Choroid plexus epithelial cell (primary cell): ENCODE measurements around the gene CLIC3.
"Not testable (repeated sequence)": the region's sequence is repeated elsewhere in the genome, so short reads cannot be mapped to it uniquely, and the experiment has no call there.

Experiments
- DNase-seq: peaks from one replicate; pipeline ENCODE4 v3.0.0-alpha.2; 2010; ENCODE audit warnings: low read depth
- H3K4me3 ChIP-seq: 2 replicates; pipeline ENCODE4 v1.5.1; 2011; ENCODE audit warnings: low read depth, mild to moderate bottlenecking, control low read depth, low read length, moderate library complexity
- TF ChIP-seq, protein P1 (sequence below): conservative IDR thresholded peaks from 2 replicates; pipeline ENCODE4 v1.5.1; 2011; ENCODE audit warnings: low read depth, mild to moderate bottlenecking, control low read depth, inconsistent platforms, low read length, moderate library complexity

The CLIC3 gene

GRCh38 chr9:137006116-137007003, 10.0 kb upstream of the CLIC3 start:
- peak; percentile 39 for DNase-seq
- TF ChIP-seq, protein P1, sequence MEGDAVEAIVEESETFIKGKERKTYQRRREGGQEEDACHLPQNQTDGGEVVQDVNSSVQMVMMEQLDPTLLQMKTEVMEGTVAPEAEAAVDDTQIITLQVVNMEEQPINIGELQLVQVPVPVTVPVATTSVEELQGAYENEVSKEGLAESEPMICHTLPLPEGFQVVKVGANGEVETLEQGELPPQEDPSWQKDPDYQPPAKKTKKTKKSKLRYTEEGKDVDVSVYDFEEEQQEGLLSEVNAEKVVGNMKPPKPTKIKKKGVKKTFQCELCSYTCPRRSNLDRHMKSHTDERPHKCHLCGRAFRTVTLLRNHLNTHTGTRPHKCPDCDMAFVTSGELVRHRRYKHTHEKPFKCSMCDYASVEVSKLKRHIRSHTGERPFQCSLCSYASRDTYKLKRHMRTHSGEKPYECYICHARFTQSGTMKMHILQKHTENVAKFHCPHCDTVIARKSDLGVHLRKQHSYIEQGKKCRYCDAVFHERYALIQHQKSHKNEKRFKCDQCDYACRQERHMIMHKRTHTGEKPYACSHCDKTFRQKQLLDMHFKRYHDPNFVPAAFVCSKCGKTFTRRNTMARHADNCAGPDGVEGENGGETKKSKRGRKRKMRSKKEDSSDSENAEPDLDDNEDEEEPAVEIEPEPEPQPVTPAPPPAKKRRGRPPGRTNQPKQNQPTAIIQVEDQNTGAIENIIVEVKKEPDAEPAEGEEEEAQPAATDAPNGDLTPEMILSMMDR, result no peak
- no peak overlapping the region for H3K4me3 ChIP-seq

GRCh38 chr9:137004285-137004684, 7.9 kb upstream of the CLIC3 start:
- not testable (repeated sequence) for DNase-seq, H3K4me3 ChIP-seq
- TF ChIP-seq, protein P1, result peak; percentile 40

DNA sequence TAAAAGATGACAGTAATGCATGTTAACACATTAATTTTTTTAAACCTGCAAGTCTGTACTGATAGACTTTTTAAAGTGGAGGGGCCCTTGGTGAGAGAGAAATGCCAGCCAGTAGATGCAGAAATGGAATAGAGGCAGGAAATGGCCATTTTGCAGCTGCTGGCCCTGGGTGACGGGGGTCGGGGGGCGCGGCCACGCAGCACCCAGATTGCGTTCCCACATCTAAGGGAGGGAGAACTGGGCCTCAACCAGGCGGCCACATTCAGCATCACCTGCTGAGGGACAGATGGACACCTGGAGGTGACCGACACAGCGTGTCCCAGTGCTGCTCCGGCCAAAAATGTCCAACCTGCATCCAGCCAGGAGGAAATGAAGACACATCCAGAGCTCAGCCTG, 6.3 kb upstream of the CLIC3 start:
- DNase-seq, result no peak
- H3K4me3 ChIP-seq, result no peak overlapping the region
- TF ChIP-seq, protein P1, result no peak

- TF ChIP-seq, protein P1, result no peak
- DNase-seq, result no peak
- no peak overlapping the region for H3K4me3 ChIP-seq
These were observed 5.7 kb upstream of the CLIC3 start for GRCh38 chr9:137001857-137002645.

GRCh38 chr9:137000177-137000930, 4.0 kb upstream of the CLIC3 start:
- peak; percentile 95 for DNase-seq
- no peak overlapping the region for H3K4me3 ChIP-seq
- TF ChIP-seq, protein P1, result no peak

GRCh38 chr9:136997830-136998234, 1.5 kb upstream of the CLIC3 start:
- TF ChIP-seq, protein P1, result peak; percentile 72
- DNase-seq, result peak; percentile 77
- H3K4me3 ChIP-seq, result no peak overlapping the region
